Right lobe of liver (tissue), 4 donors: ENCODE measurements around the gene GALNT17.

ENCODE experiments used
- CTCF ChIP-seq, 4 donors: fragments of 200-600 bp in 3 of 4; fragments of 450-650 bp in 1 of 4; IDR thresholded peaks; one replicate each; pipeline versions ENCODE4 v1.5.1 to v1.8.0; 2016 to 2022; ENCODE audit warnings: antibody characterized with exemption in 4 of 4, mild to moderate bottlenecking in 2 of 4
- POLR2A ChIP-seq: fragments of 450-650 bp; IDR thresholded peaks from one replicate; pipeline ENCODE4 v1.6.1; 2017; ENCODE audit warnings: antibody characterized with exemption, mild to moderate bottlenecking
- donor health status: DM: no; HTN: no; CAD: no.
- donor health status: DM: no; HTN: no; CAD: no.
- donor health status: DM: no; HTN: yes; CAD: no.

- no peak for TF ChIP-seq CTCF (IDR thresholded peaks at IDR 0.05)
- TF ChIP-seq POLR2A: no peak
Observed at GRCh38 chr7:71611986-71612385, 480.0 kb downstream of the GALNT17 start.
